HepG2 (cell line): Measurements from ENCODE around the gene WASHC3. TPM values are rescaled to one million over a fixed set of nuclear protein-coding genes. Genes with fewer than 3 reads are reported as not detected.
A peak's percentile ranks its signal among the peaks of the same experiment; 100 is the strongest.

ENCODE experiments used
- ATAC-seq: fragments of 200-7000 bp; cut with Tn5 transposase; 3 replicates; pipeline ENCODE4 v1.9.1; 2020; ENCODE audit warnings: mild to moderate bottlenecking, moderate library complexity
- BruUV-seq: library from RNA; stranded (reverse); fragments of 400-500 nt; replicated peaks from 2 replicates; lab custom pipeline; 2021; lab: Mats Ljungman, UMichigan
- CTCF ChIA-PET: fragments of 300-600 bp; formaldehyde crosslinking; extraction: SDS; loops from one replicate; lab custom pipeline; 2021; ENCODE audit warnings: low total read pairs, inconsistent platforms, low intra/inter-chr PET ratio; lab: Yijun Ruan, JAX
- POLR2A ChIA-PET: fragments of 350-600 bp; sonication (Branson Sonifier 250); formaldehyde crosslinking; loops from one replicate; lab custom pipeline; 2020; ENCODE audit warnings: antibody characterized with exemption, inconsistent platforms; lab: Yijun Ruan, JAX
- DNase-seq: peaks from one replicate; pipeline ENCODE4 v3.0.0-alpha.2; 2015; ENCODE audit warnings: low spot score
- FAIRE-seq: peaks from 3 replicates; lab custom pipeline; 2011; peaks lifted over from hg19 to GRCh38; lab: Jason Lieb, UNC
- H2AFZ ChIP-seq: one replicate; pipeline ENCODE4 v1.6.1; 2011; ENCODE audit warnings: low read length, inconsistent platforms
- H3K27ac ChIP-seq: fragments of 300-600 bp; 3 replicates; pipeline ENCODE4 v1.8.0; 2011; ENCODE audit warnings: mixed run types, mild to moderate bottlenecking, mixed read lengths, low read length, inconsistent platforms; ENCODE audit not compliant: insufficient read depth; ENCODE audit errors: extremely low read length
- H3K27me3 ChIP-seq, 2 experiments: fragments of 200-600 bp in 1 of 2; 2 replicates in 1 of 2; 3 replicates in 1 of 2; pipeline versions ENCODE4 v1.6.0 to v1.8.0; 2011; ENCODE audit warnings: low read length in 2 of 2, mild to moderate bottlenecking in 2 of 2, moderate library complexity in 2 of 2, inconsistent platforms in 1 of 2; ENCODE audit not compliant: insufficient read depth in 2 of 2, control insufficient read depth in 1 of 2
- H3K36me3 ChIP-seq, 2 experiments: fragments of 200-600 bp in 1 of 2; replicated peaks in 1 of 2; 2 replicates in 1 of 2; 3 replicates in 1 of 2; pipeline versions ENCODE4 v1.5.1 to v1.8.0; 2011; ENCODE audit warnings: low read length in 2 of 2, inconsistent platforms in 1 of 2; ENCODE audit not compliant: insufficient read depth in 2 of 2, control insufficient read depth in 1 of 2
- H3K4me1 ChIP-seq: 2 replicates; pipeline ENCODE4 v1.5.1; 2012; ENCODE audit warnings: low read length, inconsistent platforms; ENCODE audit not compliant: insufficient read depth
- H3K4me2 ChIP-seq: 2 replicates; pipeline ENCODE4 v1.6.0; 2011; ENCODE audit warnings: low read depth, low read length, inconsistent platforms
- H3K4me3 ChIP-seq, 3 experiments: fragments of 200-600 bp in 1 of 3; sonication (generic), shearing (Covaris generic) in 1 of 3; replicated peaks in 1 of 3; 2 replicates each; pipeline ENCODE4 v1.5.1; 2011 to 2016; ENCODE audit warnings: low read length in 3 of 3, inconsistent platforms in 2 of 3, low read depth in 2 of 3, mild to moderate bottlenecking in 2 of 3, control low read depth in 1 of 3, mixed read lengths in 1 of 3; ENCODE audit not compliant: insufficient read depth in 1 of 3
- H3K79me2 ChIP-seq: one replicate; pipeline ENCODE4 v1.6.1; 2011; ENCODE audit warnings: low read length, inconsistent platforms; ENCODE audit not compliant: insufficient read depth
- H3K9ac ChIP-seq: 2 replicates; pipeline ENCODE4 v1.6.0; 2011; ENCODE audit warnings: mild to moderate bottlenecking, low read depth, low read length, inconsistent platforms; ENCODE audit not compliant: insufficient read depth
- H3K9me3 ChIP-seq: 2 replicates; pipeline ENCODE4 v1.5.1; 2012; ENCODE audit warnings: mild to moderate bottlenecking, low read length
- H4K20me1 ChIP-seq: 2 replicates; pipeline ENCODE4 v1.6.0; 2011; ENCODE audit warnings: inconsistent platforms, mild to moderate bottlenecking, low read length, moderate library complexity; ENCODE audit not compliant: insufficient read depth
- HNRNPK ChIP-seq: fragments of 200-400 bp; formaldehyde crosslinking; IDR thresholded peaks from 2 replicates; pipeline ENCODE4 v1.6.1; 2018; ENCODE audit warnings: low read length, low read depth, moderate library complexity, mild to moderate bottlenecking; ENCODE audit not compliant: poor library complexity, severe bottlenecking
- HOXA9 ChIP-seq: sonication (generic); formaldehyde crosslinking; IDR thresholded peaks from 2 replicates; pipeline ENCODE4 v1.8.1; 2022; ENCODE audit warnings: missing genetic modification reagents, mild to moderate bottlenecking, moderate library complexity, borderline replicate concordance
- MYC ChIP-seq: sonication (generic); formaldehyde crosslinking; IDR thresholded peaks from 2 replicates; pipeline ENCODE4 v1.9.0; 2021; ENCODE audit warnings: missing genetic modification reagents, borderline replicate concordance
- NR2F1 ChIP-seq, 2 experiments: fragments of 450-650 bp in 1 of 2; formaldehyde crosslinking in 1 of 2; IDR thresholded peaks; 2 replicates each; pipeline versions ENCODE4 v1.5.0 to v1.6.1; 2016 to 2020; ENCODE audit warnings: mild to moderate bottlenecking in 1 of 2, missing compliant biosample characterization in 1 of 2, missing genetic modification reagents in 1 of 2, moderate library complexity in 1 of 2
- SMYD3 ChIP-seq: sonication (generic); formaldehyde crosslinking; IDR thresholded peaks from 2 replicates; pipeline ENCODE4 v1.8.1; 2023; ENCODE audit warnings: mild to moderate bottlenecking, missing genetic modification reagents
- STAT6 ChIP-seq: sonication (generic); formaldehyde crosslinking; IDR thresholded peaks from 2 replicates; pipeline ENCODE4 v1.4.0; 2020; ENCODE audit warnings: missing genetic modification reagents, mild to moderate bottlenecking, borderline replicate concordance
- ZBTB33 ChIP-seq: sonication (generic); formaldehyde crosslinking; IDR thresholded peaks from 2 replicates; pipeline ENCODE4 v1.4.0; 2020; ENCODE audit warnings: missing genetic modification reagents
- ZMYM2 ChIP-seq: sonication (generic); formaldehyde crosslinking; IDR thresholded peaks from 2 replicates; pipeline ENCODE4 v1.8.0; 2022; ENCODE audit warnings: mild to moderate bottlenecking, missing genetic modification reagents
- WGBS: methylation state at CpG from one replicate; pipeline ENCODE4 v1.1.6; 2017; ENCODE audit warnings: low lambda C conversion rate; 5-methylcytosine and 5-hydroxymethylcytosine counted together
- in situ Hi-C: cut with HindIII; loops from 2 replicates; pipeline ENCODE4 v1.10.0; 2017; ENCODE audit warnings: low pct_unique_long_range_greater_than_20kb; ENCODE audit not compliant: extremely low pct_ligation_motif_present
- intact Hi-C: fragments of 100-400 bp; cut with micrococcal nuclease; formaldehyde crosslinking; loops from one replicate; pipeline ENCODE4 v1.10.0; 2022; ENCODE audit not compliant: unreplicated experiment
- polyA plus RNA-seq, 8 experiments: library from polyadenylated mRNA; depleted of rRNA in 3 of 8; stranded (reverse) in 7 of 8; unstranded in 1 of 8; fragments of >200 nt; fragmentation: Illumina TruSeq in 4 of 8; extraction: Trizol in 4 of 8; gene quantifications; 2 replicates each; pipeline versions ENCODE4 v1.2.1 to v1.2.3, GENCODE V29; 2011 to 2016; ENCODE audit warnings: low read depth in 4 of 8, missing spikeins in 1 of 8, mixed read lengths in 1 of 8; ENCODE audit not compliant: insufficient read depth in 1 of 8
- total RNA-seq, 5 experiments: library from RNA; depleted of rRNA; stranded (reverse); fragments of >200 nt; fragmentation: Illumina TruSeq; extraction: Trizol; gene quantifications; 2 replicates each; pipeline ENCODE4 v1.2.3, GENCODE V29; 2016; ENCODE audit warnings: low read depth in 1 of 5

The WASHC3 gene
- total and polyA plus RNA-seq, 2 of the 13 experiments (the other 11 are each of a cell fraction or from before 2014, with no cell fraction given) = 32.7 to 47.3 TPM

GRCh38 chr12:102062419-102062806 is 622 bp upstream of the WASHC3 start:
- peak overlapping the region; percentile 46 to 92 (median 76); a peak in 5 of 6 replicates for H3K4me3 ChIP-seq

More at GRCh38 chr12:102062419-102062806, 622 bp upstream of the WASHC3 start:
- CTCF ChIA-PET = no interaction called here
- peaks cover 42% of the 10 kb centered on the region for H3K4me1 ChIP-seq
- no peak for ATAC-seq
- FAIRE-seq = no peak
- POLR2A ChIA-PET = interaction anchor here (0.6 to 1.8 kb wide), 2 partner anchors 30 to 57 kb away, joined by 3 to 14 read pairs; partner anchors contain the start of genes NUP37 and PARPBP
- no peaks in the 10 kb centered on the region; a peak in 1 of 5 replicates for H3K27me3 ChIP-seq
- DNase-seq = no peak
- H3K27ac ChIP-seq = no peak overlapping the region
- no TSS peak for BruUV-seq
- H3K9ac ChIP-seq = no peak overlapping the region
- 78% methylated on average over 11 of the region's 11 CpGs for WGBS
- no peaks in the 10 kb centered on the region for H4K20me1 ChIP-seq
- H3K79me2 ChIP-seq = no peaks in the 10 kb centered on the region
- TF ChIP-seq NR2F1 (CRISPR knock-in tag; IDR thresholded peaks at IDR 0.05) (no peak), MYC (0 out of 2 replicates have a peak, but pooled peaks have one; percentile 15), HOXA9 (CRISPR knock-in tag) (no peak), ZMYM2 (CRISPR knock-in tag) (0 out of 2 replicates have a peak, but pooled peaks have one; percentile 30), STAT6 (CRISPR knock-in tag) (no peak), ZBTB33 (CRISPR knock-in tag) (no peak), SMYD3 (0 out of 2 replicates have a peak, but pooled peaks have one; percentile 13), HNRNPK (no peak)
- in situ Hi-C loops (no loop called here), intact Hi-C loops (loop anchor here (1.0 to 5.0 kb wide), 2 partner anchors 58 to 115 kb away; partner anchors contain the start of genes NUP37 and PARPBP)
- H3K4me2 ChIP-seq = peak overlapping the region; percentile 77
- peak overlapping the region; percentile 85 for H2AFZ ChIP-seq
- H3K36me3 ChIP-seq = no peaks in the 10 kb centered on the region
- no peaks in the 10 kb centered on the region for H3K9me3 ChIP-seq
